Stimulated activated CD8-positive, alpha-beta memory T cell treated with anti-CD3 and anti-CD28 coated beads, Interleukin-12 subunit alpha, Interleukin-12 subunit beta, amount 100 ng/mL, for 1 hour (primary cell): ENCODE data around the gene ZRANB2.
A peak's percentile ranks its signal among the peaks of the same experiment; 100 is the strongest.

Experiments
- DNase-seq: peaks from one replicate; pipeline ENCODE4 v3.0.0-alpha.2; 2020; ENCODE audit warnings: low read depth

The ZRANB2 gene

DNA sequence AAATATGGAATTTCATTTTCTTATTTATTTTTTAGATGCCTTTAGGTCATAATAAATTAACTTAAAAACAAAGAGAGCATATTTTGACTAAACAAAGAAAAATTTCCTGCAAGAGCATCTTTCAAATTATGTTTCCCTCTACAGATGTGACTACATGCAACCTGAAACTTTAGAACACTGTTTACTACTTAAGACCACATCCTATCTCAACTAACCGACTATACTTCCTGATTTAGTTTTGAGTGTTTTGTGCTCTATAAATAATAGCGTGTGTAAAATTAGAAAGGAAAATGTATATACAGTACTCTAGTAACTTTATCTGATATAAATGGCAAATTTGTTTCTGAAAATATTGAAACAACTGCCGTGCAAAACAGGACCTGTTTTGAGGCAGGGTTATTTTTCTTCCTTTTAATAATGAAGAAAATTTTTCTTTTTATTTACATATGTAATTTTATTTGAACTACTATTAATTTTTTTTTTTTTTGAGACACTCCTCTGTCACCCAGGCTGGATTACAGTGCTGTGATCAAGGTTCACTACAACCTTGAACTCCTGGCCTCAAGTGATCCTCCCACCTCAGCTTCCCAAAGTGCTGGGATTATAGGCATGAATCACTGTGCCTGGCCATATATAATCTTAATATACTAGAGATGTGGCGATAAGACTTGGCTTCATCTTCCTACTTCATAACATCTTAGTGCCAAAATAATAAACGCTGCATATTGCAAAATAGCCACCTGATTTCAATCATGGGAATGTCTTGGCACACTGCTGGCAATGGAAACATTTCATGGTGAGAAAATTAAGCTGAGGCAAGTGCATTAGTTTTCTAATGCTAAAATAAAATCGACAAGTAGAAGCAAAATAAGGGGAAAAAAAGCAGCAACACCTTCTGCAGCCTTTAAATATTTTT is 12.3 kb downstream of the ZRANB2 start:
- DNase-seq = no peak

DNA sequence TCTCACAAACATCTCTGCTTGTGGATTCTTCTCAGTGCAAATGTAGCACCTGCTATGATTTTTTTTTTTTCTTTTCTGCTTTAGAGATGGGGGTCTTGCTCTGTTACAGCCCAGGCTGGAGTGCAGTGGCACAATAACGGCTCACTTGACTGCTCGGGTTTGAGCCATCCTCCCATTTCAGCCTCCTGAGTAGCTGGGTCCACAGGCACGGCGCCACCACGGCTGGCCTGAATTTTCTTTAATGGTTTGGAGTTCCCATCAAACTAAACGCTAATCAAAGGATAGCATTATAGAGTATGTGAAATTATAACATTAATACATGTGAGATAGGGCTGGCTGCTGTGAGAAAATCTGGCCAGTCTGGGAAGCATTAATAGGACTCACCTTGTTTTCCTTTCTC is 26.0 kb downstream of the ZRANB2 start:
- DNase-seq = no peak

- DNase-seq = no peak
These were observed 26.5 kb downstream of the ZRANB2 start for GRCh38 chr1:71054281-71054731.

GRCh38 chr1:71053758-71054157 is 27.1 kb downstream of the ZRANB2 start:
- no peak for DNase-seq

GRCh38 chr1:71053146-71053545 is 27.7 kb downstream of the ZRANB2 start:
- no peak for DNase-seq

GRCh38 chr1:71049951-71050598 is 30.8 kb downstream of the ZRANB2 start:
- DNase-seq = no peak

- DNase-seq = peak; percentile 23
These were observed 32.9 kb downstream of the ZRANB2 start, which contains the start of gene PTGER3 for GRCh38 chr1:71047635-71048607. TSS of gene PTGER3 (minus strand) at chr1:71047816. CDS start at chr1:71047577, 239 bp downstream.

GRCh38 chr1:71046891-71047634 is 33.8 kb downstream of the ZRANB2 start:
- no peak for DNase-seq

GRCh38 chr1:71045463-71046028 is 35.3 kb downstream of the ZRANB2 start:
- DNase-seq = no peak

- DNase-seq = no peak
These were observed 36.0 kb downstream of the ZRANB2 start for GRCh38 chr1:71044833-71045232.

DNA sequence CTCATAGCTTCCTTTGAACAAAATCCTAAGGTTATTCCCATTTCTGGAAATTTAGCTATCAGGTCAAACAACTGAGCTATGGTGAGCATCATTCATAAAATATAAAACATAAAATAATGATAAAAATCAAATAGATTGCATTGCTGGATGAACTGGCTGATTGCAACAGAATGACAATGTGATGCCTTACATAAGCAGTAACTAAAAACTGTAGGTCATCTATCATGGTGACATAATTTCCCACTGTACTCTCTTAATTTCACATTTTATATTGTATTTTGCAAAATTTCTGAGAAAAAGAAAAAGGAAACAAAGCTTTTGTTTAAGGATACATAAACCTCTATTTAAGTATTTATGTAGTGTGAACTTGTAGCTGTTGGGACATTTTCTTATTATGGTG is 37.8 kb downstream of the ZRANB2 start:
- no peak for DNase-seq

- no peak for DNase-seq
These were observed 39.0 kb downstream of the ZRANB2 start for GRCh38 chr1:71041806-71042205.

- DNase-seq = no peak
These were observed 41.1 kb downstream of the ZRANB2 start for GRCh38 chr1:71039661-71040262.

DNA sequence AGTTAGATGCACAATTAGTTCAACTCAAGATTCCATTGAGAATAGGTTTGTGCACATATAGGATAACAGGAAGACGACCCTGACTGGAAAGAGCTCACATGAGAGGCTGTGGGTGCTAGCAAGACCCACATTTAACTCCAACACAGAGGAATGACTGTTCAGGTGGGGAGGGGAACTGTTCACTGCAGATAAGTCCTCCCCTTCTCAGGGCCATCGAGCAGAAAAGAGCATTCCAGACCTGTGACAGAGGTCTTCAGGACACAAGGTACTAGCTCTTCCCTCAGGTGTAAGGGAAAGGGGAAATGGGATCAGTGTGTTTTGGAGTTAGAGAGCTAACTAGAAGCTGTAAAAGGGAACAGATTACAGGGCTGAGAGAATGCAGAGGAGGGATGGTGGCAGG is 41.9 kb downstream of the ZRANB2 start:
- no peak for DNase-seq

- DNase-seq = no peak
These were observed 42.8 kb downstream of the ZRANB2 start for GRCh38 chr1:71037829-71038620.

- DNase-seq = no peak
These were observed 43.8 kb downstream of the ZRANB2 start for GRCh38 chr1:71037066-71037465.

- no peak for DNase-seq
These were observed 47.7 kb downstream of the ZRANB2 start for GRCh38 chr1:71033136-71033535.

- no peak for DNase-seq
These were observed 49.4 kb downstream of the ZRANB2 start for GRCh38 chr1:71031426-71031825.

- DNase-seq = no peak
These were observed 50.8 kb downstream of the ZRANB2 start for GRCh38 chr1:71030026-71030425.

DNA sequence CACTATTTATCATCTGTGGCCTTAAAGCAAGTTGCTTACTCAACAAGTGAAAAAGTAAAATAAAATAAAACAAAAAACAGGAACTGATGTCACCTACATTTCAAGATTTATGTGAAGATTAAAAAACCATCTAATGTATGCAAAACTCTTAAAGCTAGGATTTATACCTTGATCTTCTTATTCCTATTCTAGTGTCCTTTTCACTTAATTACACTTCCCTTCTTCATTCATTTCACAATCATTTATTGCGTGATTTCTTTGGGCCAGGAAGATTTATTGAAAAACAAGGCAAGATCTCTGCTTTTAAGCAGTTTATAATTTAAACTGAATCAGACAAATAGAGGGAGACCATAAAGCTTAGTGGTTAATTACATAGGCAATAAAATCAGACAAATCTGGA is 51.9 kb downstream of the ZRANB2 start:
- DNase-seq = no peak
